Choroid plexus epithelial cell (primary cell): ENCODE data around the gene CAMKMT.

Experiments
- DNase-seq: peaks from one replicate; pipeline ENCODE4 v3.0.0-alpha.2; 2010; ENCODE audit warnings: low read depth
- H3K4me3 ChIP-seq: 2 replicates; pipeline ENCODE4 v1.5.1; 2011; ENCODE audit warnings: low read depth, mild to moderate bottlenecking, control low read depth, low read length, moderate library complexity
- CTCF ChIP-seq: conservative IDR thresholded peaks from 2 replicates; pipeline ENCODE4 v1.5.1; 2011; ENCODE audit warnings: low read depth, mild to moderate bottlenecking, control low read depth, inconsistent platforms, low read length, moderate library complexity

The CAMKMT gene

GRCh38 chr2:44768438-44769236 is 406.9 kb downstream of the CAMKMT start:
- no peak overlapping the region for H3K4me3 ChIP-seq
- no peak for DNase-seq
- TF ChIP-seq CTCF = no peak

DNA sequence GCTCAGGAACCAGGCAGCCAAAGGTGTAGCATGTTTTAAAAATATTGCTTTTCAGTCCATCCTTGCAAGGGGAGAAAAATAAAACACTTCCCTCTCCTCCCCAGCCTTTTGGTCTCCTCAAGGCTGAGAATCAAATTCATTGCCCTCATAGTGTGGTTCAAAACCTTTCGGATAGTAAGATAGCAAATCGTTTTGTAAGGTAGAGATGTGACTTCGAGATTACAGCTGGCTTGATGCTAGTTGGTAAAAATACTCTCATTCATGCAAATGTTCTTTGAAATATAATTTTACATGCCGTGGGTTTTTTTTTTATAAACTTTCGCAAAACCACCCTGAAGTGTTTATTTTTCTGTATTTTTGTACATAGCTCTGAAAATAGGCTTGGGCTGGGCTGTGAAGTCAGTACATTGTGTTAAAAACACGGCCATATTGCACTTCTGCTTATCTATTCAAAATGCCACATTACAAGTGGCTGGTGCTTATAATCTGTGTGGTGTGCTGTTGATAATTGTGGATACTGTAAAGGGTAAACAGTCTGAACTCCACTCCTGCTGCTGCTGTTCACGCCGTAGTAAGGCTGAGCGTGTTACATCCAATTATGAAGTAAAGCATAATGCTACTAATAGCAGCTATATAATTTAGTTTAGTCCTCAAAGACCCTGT is 407.7 kb downstream of the CAMKMT start:
- no peak for TF ChIP-seq CTCF
- no peak overlapping the region for H3K4me3 ChIP-seq
- no peak for DNase-seq

DNA sequence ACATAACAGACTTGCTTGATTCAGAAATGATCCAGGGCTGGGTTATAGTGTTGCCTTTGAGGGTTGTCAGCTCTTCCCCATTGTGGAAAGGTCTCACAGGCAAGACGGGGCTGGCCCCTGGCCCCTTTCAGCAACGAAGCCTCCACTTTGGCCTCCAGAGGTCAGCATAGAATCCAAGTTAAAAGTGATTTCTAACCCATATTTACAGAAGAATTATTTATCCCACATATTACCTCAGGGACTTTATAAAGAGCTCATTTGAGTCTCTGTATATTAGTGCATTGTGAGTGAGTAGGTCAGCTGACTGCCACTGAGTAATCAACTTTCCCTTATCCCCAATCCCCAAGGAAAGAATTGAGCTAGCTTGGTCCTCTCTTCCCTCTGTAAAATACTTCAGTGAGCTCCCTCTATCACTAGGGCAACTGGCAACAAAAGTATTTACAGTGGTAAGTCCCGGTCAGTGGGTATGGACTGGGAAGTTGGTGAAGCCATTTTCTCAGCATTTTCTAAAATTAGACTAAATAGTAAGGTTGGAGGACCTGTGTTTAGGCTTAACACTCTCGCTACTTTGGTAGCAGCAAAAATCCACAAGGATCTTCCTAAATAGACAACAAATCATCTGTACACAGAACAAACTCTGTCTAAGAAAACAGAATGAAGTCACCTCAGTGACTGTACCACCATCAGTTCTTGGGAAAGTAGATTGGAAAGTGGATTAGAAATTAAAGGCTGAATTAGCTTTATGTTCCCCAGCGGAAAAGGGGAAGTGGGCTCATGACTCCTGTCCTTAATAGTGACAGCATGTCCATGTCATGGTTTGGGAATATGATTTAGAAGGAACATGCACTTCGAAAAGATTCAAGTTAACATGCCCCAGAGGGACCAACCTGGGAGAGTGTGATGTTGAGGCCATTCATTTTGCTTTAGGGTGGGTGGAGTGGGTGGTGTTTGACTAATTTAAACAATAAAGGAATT is 408.8 kb downstream of the CAMKMT start:
- no peak for TF ChIP-seq CTCF
- no peak for DNase-seq

DNA sequence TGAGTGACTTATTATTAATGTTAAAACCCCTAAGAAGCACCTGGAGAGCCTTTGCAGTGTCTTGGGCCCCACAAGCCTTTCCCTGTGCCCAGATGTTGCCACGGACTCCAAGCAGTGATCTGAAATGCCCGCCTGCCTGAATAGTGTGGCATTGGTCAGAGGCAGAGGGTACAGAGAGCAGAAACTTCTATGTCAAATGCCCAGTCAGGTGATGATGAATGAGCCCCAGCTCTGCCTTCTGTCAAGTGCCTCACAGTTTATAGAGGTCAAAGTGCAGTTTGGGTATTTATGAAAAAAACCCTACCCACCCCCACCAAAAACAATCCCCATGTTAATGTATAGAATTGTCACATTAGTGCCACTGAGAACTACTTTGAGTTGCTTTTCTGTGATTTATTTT is 409.8 kb downstream of the CAMKMT start:
- no peak for DNase-seq
- no peak for TF ChIP-seq CTCF
- no peak overlapping the region for H3K4me3 ChIP-seq

More for the DNA sequence above, 408.8 kb downstream of the CAMKMT start:
- H3K4me3 ChIP-seq = no peak overlapping the region

GRCh38 chr2:44772131-44772530 is 410.4 kb downstream of the CAMKMT start:
- no peak for DNase-seq
- TF ChIP-seq CTCF = no peak
- H3K4me3 ChIP-seq = no peak overlapping the region

DNA sequence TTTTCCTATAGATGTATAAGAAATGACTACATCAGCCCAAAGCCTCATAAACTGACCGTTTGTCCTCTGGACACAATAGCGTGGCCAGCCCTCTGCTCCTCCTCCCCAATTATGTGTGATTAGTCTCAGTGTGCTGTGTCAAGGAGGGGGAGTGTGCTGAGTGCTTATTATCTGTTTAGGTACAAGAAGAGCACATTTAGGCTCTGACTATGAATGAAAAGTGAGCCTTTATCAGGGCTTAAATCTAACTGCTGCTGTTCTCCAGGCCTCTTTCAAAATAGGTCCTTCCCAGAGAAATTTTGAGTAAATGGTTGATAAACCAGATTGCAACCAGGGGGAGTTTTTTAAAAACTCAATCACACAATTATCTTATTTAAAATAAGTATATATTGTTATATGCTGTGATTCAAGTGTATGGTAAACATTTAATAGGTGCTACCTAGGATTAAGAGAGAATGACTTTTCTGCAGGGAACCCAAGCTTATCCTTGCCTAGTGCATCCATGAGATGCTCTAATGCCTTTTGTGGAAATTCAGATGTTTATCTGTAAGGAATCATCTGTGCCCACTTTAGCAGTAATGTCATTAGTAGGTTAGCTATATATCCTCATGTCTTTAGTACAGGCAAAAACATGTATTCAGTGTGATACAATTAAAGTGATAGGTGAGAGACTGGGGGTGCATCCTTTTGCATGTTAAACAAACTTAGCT is 411.1 kb downstream of the CAMKMT start:
- TF ChIP-seq CTCF = no peak
- H3K4me3 ChIP-seq = no peak overlapping the region
- no peak for DNase-seq
